GM23338 (cell line): Measurements from ENCODE around the gene DMD. TPM values are rescaled to one million over a fixed set of nuclear protein-coding genes. Genes with fewer than 3 reads are reported as not detected.

Experiments used
- ATAC-seq: fragments of 200-7000 bp; cut with Tn5 transposase; 3 replicates; pipeline ENCODE4 v1.9.1; 2020
- DNase-seq: peaks from one replicate; pipeline ENCODE4 v3.0.0-alpha.2; 2015; ENCODE audit warnings: low spot score
- H2AFZ ChIP-seq: fragments of 200-600 bp; sonication (generic); 2 replicates; pipeline ENCODE4 v1.8.0; 2016; ENCODE audit warnings: antibody characterized with exemption, mild to moderate bottlenecking, moderate library complexity
- H3F3A ChIP-seq: fragments of 200-600 bp; sonication (generic); replicated peaks from 2 replicates; pipeline ENCODE4 v1.8.0; 2017; ENCODE audit warnings: antibody characterized with exemption, mixed run types, low read depth
- H3K27ac ChIP-seq: fragments of 200-600 bp; sonication (generic); 2 replicates; pipeline ENCODE4 v1.6.1; 2016; ENCODE audit warnings: low read depth
- H3K27me3 ChIP-seq: fragments of 200-600 bp; sonication (generic); 2 replicates; pipeline ENCODE4 v1.8.0; 2016; ENCODE audit warnings: mild to moderate bottlenecking, mixed run types, moderate library complexity; ENCODE audit not compliant: insufficient read depth
- H3K36me3 ChIP-seq: fragments of 200-600 bp; sonication (generic); 2 replicates; pipeline ENCODE4 v1.8.0; 2016; ENCODE audit warnings: mild to moderate bottlenecking; ENCODE audit not compliant: insufficient read depth
- H3K4me1 ChIP-seq: fragments of 200-600 bp; sonication (generic); 2 replicates; pipeline ENCODE4 v1.8.0; 2016; ENCODE audit warnings: mild to moderate bottlenecking, moderate library complexity; ENCODE audit not compliant: insufficient read depth
- H3K4me2 ChIP-seq: fragments of 200-600 bp; sonication (generic); 2 replicates; pipeline ENCODE4 v1.7.1; 2017; ENCODE audit warnings: mixed run types
- H3K4me3 ChIP-seq: fragments of 200-600 bp; sonication (generic); 2 replicates; pipeline ENCODE4 v1.6.1; 2016; ENCODE audit warnings: mixed run types
- H3K79me2 ChIP-seq: fragments of 200-600 bp; sonication (generic); replicated peaks from 2 replicates; pipeline ENCODE4 v1.8.0; 2017; ENCODE audit warnings: mild to moderate bottlenecking; ENCODE audit not compliant: insufficient read depth
- H3K9me2 ChIP-seq: fragments of 200-600 bp; sonication (generic); 2 replicates; pipeline ENCODE4 v1.8.0; 2017; ENCODE audit not compliant: insufficient read depth
- H4K20me1 ChIP-seq: fragments of 200-600 bp; sonication (generic); replicated peaks from 2 replicates; pipeline ENCODE4 v1.8.0; 2017; ENCODE audit warnings: mild to moderate bottlenecking; ENCODE audit not compliant: insufficient read depth
- H3K27ac Mint-ChIP-seq: 2 replicates; pipeline ENCODE4 v1.8.0; 2020; ENCODE audit warnings: inconsistent platforms, mild to moderate bottlenecking, moderate library complexity, mixed read lengths
- H3K27me3 Mint-ChIP-seq: 3 replicates; pipeline ENCODE4 v1.8.0; 2022; ENCODE audit warnings: low read depth, mild to moderate bottlenecking, moderate library complexity, mixed read lengths, inconsistent platforms; ENCODE audit not compliant: insufficient read depth, poor library complexity
- H3K36me3 Mint-ChIP-seq: 3 replicates; pipeline ENCODE4 v1.8.0; 2021; ENCODE audit warnings: low read depth, mild to moderate bottlenecking, inconsistent platforms, moderate library complexity, mixed read lengths
- H3K4me1 Mint-ChIP-seq: 3 replicates; pipeline ENCODE4 v1.8.0; 2020; ENCODE audit warnings: mild to moderate bottlenecking, inconsistent platforms, mixed read lengths
- H3K4me3 Mint-ChIP-seq: 3 replicates; pipeline ENCODE4 v1.8.0; 2021; ENCODE audit warnings: moderate library complexity, mild to moderate bottlenecking, inconsistent platforms, mixed read lengths
- H3K9me3 Mint-ChIP-seq: 3 replicates; pipeline ENCODE4 v1.8.0; 2020; ENCODE audit warnings: moderate library complexity, mild to moderate bottlenecking, inconsistent platforms, mixed read lengths
- CREB1 ChIP-seq: fragments of 250-450 bp; sonication (Bioruptor Pico); IDR thresholded peaks from 2 replicates; pipeline ENCODE4 v1.5.0; 2020; ENCODE audit warnings: low read depth, mild to moderate bottlenecking, moderate library complexity
- EZH2 ChIP-seq: fragments of 200-600 bp; sonication (generic); IDR thresholded peaks from one replicate; pipeline ENCODE4 v1.8.0; 2017; ENCODE audit warnings: antibody characterized with exemption, mild to moderate bottlenecking, low read depth; ENCODE audit not compliant: unreplicated experiment
- EZH2phosphoT487 ChIP-seq: fragments of 200-600 bp; sonication (generic); IDR thresholded peaks from one replicate; pipeline ENCODE4 v1.8.1; 2018; ENCODE audit warnings: antibody characterized with exemption; ENCODE audit not compliant: unreplicated experiment
- JUNB ChIP-seq: IDR thresholded peaks from one replicate; pipeline ENCODE4 v1.6.1; 2016; ENCODE audit warnings: antibody characterized with exemption; ENCODE audit not compliant: unreplicated experiment
- NANOG ChIP-seq: IDR thresholded peaks from 2 replicates; pipeline ENCODE4 v1.6.1; 2016; ENCODE audit warnings: antibody characterized with exemption, borderline replicate concordance
- POLR2AphosphoS5 ChIP-seq: IDR thresholded peaks from 2 replicates; pipeline ENCODE4 v1.6.1; 2016; ENCODE audit warnings: antibody characterized with exemption, low read depth
- STAT1 ChIP-seq: IDR thresholded peaks from one replicate; pipeline ENCODE4 v1.6.1; 2016; ENCODE audit warnings: antibody characterized with exemption; ENCODE audit not compliant: unreplicated experiment
- ZNF114 ChIP-seq: fragments of 250-450 bp; sonication (Bioruptor Pico); IDR thresholded peaks from 2 replicates; pipeline ENCODE4 v1.5.0; 2020; ENCODE audit warnings: mild to moderate bottlenecking, moderate library complexity
- ZNF331 ChIP-seq: fragments of 250-450 bp; sonication (Bioruptor Pico); IDR thresholded peaks from 2 replicates; pipeline ENCODE4 v1.5.0; 2020; ENCODE audit warnings: low read depth, mild to moderate bottlenecking, moderate library complexity
- polyA plus RNA-seq: library from polyadenylated mRNA; unstranded; fragments of >200 nt; fragmentation: Nextera tagmentation; extraction: Ambion mirVana; gene quantifications from 2 replicates; pipeline ENCODE4 v1.2.1, GENCODE V29; 2016
- total RNA-seq: library from RNA; depleted of rRNA; stranded (reverse); fragments of >200 nt; shearing (Covaris generic); gene quantifications from 2 replicates; pipeline ENCODE4 v1.2.3, GENCODE V29; 2014
- TF ChIP-seq, protein P1 (sequence below): IDR thresholded peaks from one replicate; pipeline ENCODE4 v1.6.1; 2018; ENCODE audit warnings: antibody characterized with exemption; ENCODE audit not compliant: unreplicated experiment
- TF ChIP-seq, protein P2 (sequence below): fragments of 250-450 bp; sonication (Bioruptor Pico); IDR thresholded peaks from 2 replicates; pipeline ENCODE4 v1.5.0; 2020; ENCODE audit warnings: mild to moderate bottlenecking, moderate library complexity

The DMD gene
- total and polyA plus RNA-seq, 2 experiments from 2014 or later, result 4.5 to 7.6 TPM

DNA sequence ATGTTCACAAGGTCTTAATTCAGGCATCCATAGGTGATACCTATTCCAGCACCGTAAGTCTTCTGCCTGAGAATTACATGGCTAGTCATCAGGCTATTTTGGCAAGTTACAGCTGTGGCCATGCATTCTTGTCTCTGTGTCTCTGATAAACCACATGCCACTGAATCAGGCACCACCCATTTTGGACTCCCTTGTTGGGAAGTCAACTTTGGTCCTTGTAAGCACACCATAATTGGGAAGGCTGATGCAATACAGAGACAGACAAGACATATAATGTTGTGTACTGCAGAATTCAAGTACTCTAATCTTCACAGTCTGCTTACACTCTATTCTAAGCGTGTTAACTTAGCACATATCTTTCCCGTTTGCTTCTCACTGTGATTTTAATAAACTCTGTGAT lies 1655.8 kb downstream of the DMD start (continued):
- TF ChIP-seq ZNF331 (CRISPR knock-in tag) (no peak), NANOG (no peak), EZH2 (no peak), STAT1 (no peak), ZNF114 (CRISPR knock-in tag) (no peak)
- TF ChIP-seq, protein P1, sequence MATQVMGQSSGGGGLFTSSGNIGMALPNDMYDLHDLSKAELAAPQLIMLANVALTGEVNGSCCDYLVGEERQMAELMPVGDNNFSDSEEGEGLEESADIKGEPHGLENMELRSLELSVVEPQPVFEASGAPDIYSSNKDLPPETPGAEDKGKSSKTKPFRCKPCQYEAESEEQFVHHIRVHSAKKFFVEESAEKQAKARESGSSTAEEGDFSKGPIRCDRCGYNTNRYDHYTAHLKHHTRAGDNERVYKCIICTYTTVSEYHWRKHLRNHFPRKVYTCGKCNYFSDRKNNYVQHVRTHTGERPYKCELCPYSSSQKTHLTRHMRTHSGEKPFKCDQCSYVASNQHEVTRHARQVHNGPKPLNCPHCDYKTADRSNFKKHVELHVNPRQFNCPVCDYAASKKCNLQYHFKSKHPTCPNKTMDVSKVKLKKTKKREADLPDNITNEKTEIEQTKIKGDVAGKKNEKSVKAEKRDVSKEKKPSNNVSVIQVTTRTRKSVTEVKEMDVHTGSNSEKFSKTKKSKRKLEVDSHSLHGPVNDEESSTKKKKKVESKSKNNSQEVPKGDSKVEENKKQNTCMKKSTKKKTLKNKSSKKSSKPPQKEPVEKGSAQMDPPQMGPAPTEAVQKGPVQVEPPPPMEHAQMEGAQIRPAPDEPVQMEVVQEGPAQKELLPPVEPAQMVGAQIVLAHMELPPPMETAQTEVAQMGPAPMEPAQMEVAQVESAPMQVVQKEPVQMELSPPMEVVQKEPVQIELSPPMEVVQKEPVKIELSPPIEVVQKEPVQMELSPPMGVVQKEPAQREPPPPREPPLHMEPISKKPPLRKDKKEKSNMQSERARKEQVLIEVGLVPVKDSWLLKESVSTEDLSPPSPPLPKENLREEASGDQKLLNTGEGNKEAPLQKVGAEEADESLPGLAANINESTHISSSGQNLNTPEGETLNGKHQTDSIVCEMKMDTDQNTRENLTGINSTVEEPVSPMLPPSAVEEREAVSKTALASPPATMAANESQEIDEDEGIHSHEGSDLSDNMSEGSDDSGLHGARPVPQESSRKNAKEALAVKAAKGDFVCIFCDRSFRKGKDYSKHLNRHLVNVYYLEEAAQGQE, result no peak

DNA sequence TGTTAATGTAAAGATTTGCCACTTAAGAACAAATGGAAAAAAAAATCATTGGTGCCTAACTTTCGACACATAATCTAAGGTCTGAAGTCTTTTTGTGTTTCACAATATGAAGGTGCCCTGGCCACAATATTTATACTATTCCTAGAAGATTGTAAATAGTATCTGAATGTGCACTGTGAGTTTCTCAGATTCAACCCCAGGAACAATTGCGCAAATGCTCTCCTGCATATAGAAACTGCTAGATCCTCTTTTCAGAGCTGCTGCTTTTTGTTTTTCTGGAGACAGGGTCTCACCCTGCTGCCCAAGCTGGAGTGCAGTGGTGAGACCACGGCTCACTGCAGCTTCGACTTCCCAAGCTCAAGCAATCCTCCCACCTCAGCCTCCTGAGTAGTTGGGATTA lies 1659.4 kb downstream of the DMD start:
- Mint-ChIP-seq H3K36me3 (no peaks in the 10 kb centered on the region), H3K27me3 (no peaks in the 10 kb centered on the region), H3K4me3 (no peak overlapping the region), H3K9me3 (no peaks in the 10 kb centered on the region), H3K4me1 (peaks cover 13% of the 10 kb centered on the region), H3K27ac (no peak overlapping the region)
- Histone ChIP-seq H3K79me2 (no peaks in the 10 kb centered on the region), H3F3A (no peaks in the 10 kb centered on the region), H3K27me3 (no peaks in the 10 kb centered on the region), H3K9me2 (no peaks in the 10 kb centered on the region), H3K4me1 (0 out of 2 replicates have a peak, but pooled peaks cover 3% of the 10 kb centered on the region), H3K36me3 (no peaks in the 10 kb centered on the region), H3K27ac (no peak overlapping the region), H4K20me1 (no peaks in the 10 kb centered on the region), H3K4me3 (no peak overlapping the region), H3K4me2 (no peak overlapping the region), H2AFZ (no peak overlapping the region)
- no peak for ATAC-seq
- no peak for DNase-seq
- TF ChIP-seq CREB1 (no peak), POLR2AphosphoS5 (no peak), JUNB (no peak), EZH2phosphoT487 (no peak), EZH2 (no peak), ZNF114 (CRISPR knock-in tag) (no peak)
- TF ChIP-seq, protein P1, result no peak
- TF ChIP-seq, protein P2, sequence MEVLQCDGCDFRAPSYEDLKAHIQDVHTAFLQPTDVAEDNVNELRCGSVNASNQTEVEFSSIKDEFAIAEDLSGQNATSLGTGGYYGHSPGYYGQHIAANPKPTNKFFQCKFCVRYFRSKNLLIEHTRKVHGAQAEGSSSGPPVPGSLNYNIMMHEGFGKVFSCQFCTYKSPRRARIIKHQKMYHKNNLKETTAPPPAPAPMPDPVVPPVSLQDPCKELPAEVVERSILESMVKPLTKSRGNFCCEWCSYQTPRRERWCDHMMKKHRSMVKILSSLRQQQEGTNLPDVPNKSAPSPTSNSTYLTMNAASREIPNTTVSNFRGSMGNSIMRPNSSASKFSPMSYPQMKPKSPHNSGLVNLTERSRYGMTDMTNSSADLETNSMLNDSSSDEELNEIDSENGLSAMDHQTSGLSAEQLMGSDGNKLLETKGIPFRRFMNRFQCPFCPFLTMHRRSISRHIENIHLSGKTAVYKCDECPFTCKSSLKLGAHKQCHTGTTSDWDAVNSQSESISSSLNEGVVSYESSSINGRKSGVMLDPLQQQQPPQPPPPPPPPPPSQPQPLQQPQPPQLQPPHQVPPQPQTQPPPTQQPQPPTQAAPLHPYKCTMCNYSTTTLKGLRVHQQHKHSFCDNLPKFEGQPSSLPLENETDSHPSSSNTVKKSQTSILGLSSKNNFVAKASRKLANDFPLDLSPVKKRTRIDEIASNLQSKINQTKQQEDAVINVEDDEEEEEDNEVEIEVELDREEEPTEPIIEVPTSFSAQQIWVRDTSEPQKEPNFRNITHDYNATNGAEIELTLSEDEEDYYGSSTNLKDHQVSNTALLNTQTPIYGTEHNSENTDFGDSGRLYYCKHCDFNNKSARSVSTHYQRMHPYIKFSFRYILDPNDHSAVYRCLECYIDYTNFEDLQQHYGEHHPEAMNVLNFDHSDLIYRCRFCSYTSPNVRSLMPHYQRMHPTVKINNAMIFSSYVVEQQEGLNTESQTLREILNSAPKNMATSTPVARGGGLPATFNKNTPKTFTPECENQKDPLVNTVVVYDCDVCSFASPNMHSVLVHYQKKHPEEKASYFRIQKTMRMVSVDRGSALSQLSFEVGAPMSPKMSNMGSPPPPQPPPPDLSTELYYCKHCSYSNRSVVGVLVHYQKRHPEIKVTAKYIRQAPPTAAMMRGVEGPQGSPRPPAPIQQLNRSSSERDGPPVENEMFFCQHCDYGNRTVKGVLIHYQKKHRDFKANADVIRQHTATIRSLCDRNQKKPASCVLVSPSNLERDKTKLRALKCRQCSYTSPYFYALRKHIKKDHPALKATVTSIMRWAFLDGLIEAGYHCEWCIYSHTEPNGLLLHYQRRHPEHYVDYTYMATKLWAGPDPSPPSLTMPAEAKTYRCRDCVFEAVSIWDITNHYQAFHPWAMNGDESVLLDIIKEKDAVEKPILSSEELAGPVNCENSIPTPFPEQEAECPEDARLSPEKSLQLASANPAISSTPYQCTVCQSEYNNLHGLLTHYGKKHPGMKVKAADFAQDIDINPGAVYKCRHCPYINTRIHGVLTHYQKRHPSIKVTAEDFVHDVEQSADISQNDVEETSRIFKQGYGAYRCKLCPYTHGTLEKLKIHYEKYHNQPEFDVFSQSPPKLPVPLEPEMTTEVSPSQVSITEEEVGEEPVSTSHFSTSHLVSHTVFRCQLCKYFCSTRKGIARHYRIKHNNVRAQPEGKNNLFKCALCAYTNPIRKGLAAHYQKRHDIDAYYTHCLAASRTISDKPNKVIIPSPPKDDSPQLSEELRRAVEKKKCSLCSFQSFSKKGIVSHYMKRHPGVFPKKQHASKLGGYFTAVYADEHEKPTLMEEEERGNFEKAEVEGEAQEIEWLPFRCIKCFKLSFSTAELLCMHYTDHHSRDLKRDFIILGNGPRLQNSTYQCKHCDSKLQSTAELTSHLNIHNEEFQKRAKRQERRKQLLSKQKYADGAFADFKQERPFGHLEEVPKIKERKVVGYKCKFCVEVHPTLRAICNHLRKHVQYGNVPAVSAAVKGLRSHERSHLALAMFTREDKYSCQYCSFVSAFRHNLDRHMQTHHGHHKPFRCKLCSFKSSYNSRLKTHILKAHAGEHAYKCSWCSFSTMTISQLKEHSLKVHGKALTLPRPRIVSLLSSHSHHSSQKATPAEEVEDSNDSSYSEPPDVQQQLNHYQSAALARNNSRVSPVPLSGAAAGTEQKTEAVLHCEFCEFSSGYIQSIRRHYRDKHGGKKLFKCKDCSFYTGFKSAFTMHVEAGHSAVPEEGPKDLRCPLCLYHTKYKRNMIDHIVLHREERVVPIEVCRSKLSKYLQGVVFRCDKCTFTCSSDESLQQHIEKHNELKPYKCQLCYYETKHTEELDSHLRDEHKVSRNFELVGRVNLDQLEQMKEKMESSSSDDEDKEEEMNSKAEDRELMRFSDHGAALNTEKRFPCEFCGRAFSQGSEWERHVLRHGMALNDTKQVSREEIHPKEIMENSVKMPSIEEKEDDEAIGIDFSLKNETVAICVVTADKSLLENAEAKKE, result no peak
